EL (cell line): ENCODE results near the gene C5orf63.
A peak's percentile ranks its signal among the peaks of the same experiment; 100 is the strongest.
"Not testable (repeated sequence)": the region's sequence is repeated elsewhere in the genome, so short reads cannot be mapped to it uniquely, and the experiment has no call there.

Experiments
- DNase-seq: peaks from one replicate; pipeline ENCODE4 v3.0.0-alpha.2; 2016

Gene C5orf63

GRCh38 chr5:127072861-127073846 lies at the start of gene C5orf63:
TSS of gene C5orf63 (minus strand) at chr5:127073502. CDS start at chr5:127058995, 14,507 bp downstream.
- peak; percentile 53 for DNase-seq

- DNase-seq, result peak; percentile 37
Observed at GRCh38 chr5:127112347-127112864, 39.1 kb upstream of the C5orf63 start.

GRCh38 chr5:127111112-127111511 lies 37.8 kb upstream of the C5orf63 start:
- no peak for DNase-seq

- DNase-seq, result not testable (repeated sequence)
Observed at GRCh38 chr5:127108624-127109260, 35.4 kb upstream of the C5orf63 start.

- DNase-seq, result no peak
Observed at GRCh38 chr5:127101935-127102334, 28.6 kb upstream of the C5orf63 start.

GRCh38 chr5:127101533-127101932 lies 28.2 kb upstream of the C5orf63 start:
- DNase-seq, result no peak

GRCh38 chr5:127098241-127098640 lies 24.9 kb upstream of the C5orf63 start:
- no peak for DNase-seq

- peak; percentile 72 for DNase-seq
Observed at GRCh38 chr5:127097278-127097677, 24.0 kb upstream of the C5orf63 start.

GRCh38 chr5:127096328-127096993 lies 23.2 kb upstream of the C5orf63 start:
- no peak for DNase-seq

GRCh38 chr5:127094161-127094814 lies 21.0 kb upstream of the C5orf63 start:
- DNase-seq, result no peak

GRCh38 chr5:127092690-127093089 lies 19.4 kb upstream of the C5orf63 start:
- DNase-seq, result peak; percentile 68

GRCh38 chr5:127089191-127089590 lies 15.9 kb upstream of the C5orf63 start:
- DNase-seq, result peak; percentile 33

- DNase-seq, result peak; percentile 98
Observed at GRCh38 chr5:127088251-127088650, 14.9 kb upstream of the C5orf63 start.

- no peak for DNase-seq
Observed at GRCh38 chr5:127086589-127086988, 13.3 kb upstream of the C5orf63 start.

- no peak for DNase-seq
Observed at GRCh38 chr5:127085796-127086195, 12.5 kb upstream of the C5orf63 start.

- DNase-seq, result no peak
Observed at GRCh38 chr5:127085371-127085770, 12.1 kb upstream of the C5orf63 start.

GRCh38 chr5:127084656-127085055 lies 11.4 kb upstream of the C5orf63 start:
- no peak for DNase-seq

- DNase-seq, result no peak
Observed at GRCh38 chr5:127083711-127084110, 10.4 kb upstream of the C5orf63 start.

GRCh38 chr5:127079994-127080491 lies 6.7 kb upstream of the C5orf63 start:
- DNase-seq, result peak; percentile 11

- no peak for DNase-seq
Observed at GRCh38 chr5:127077366-127077765, 4.1 kb upstream of the C5orf63 start.

- DNase-seq, result peak; percentile 82
Observed at GRCh38 chr5:127076315-127077129, 3.2 kb upstream of the C5orf63 start.
